GM21619 (cell line): ENCODE measurements around the gene ZC3H13.
"Not testable (repeated sequence)": the region's sequence is repeated elsewhere in the genome, so short reads cannot be mapped to it uniquely, and the experiment has no call there.

Experiments
- ATAC-seq: cut with Tn5 transposase; IDR thresholded peaks from one replicate; pipeline ENCODE4 v1.9.1; 2021; ENCODE audit not compliant: unreplicated experiment

Gene ZC3H13

GRCh38 chr13:46015366-46015765, 37.2 kb downstream of the ZC3H13 start:
- ATAC-seq: no peak

- no peak for ATAC-seq
Observed at GRCh38 chr13:46012404-46012803, 40.1 kb downstream of the ZC3H13 start.

- ATAC-seq: no peak
Observed at GRCh38 chr13:46010148-46010547, 42.4 kb downstream of the ZC3H13 start.

DNA sequence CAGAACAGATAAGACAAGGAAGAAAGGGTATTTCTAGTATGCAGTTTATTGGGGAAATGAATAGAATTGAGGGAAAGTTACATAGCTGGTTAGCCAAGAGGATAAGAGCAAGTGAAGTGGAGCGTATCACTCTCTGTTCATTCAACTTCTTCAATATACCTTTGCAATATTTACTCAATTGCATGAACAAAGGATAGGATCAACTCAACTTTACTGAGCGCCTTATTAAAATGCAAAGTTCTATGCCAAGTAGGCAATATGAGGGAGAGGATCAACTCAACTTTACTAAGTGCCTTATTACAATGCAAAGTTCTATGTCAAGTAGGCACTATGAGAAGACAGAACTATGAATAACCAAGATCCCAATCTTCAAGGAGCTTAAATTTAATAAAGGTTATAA, 43.9 kb downstream of the ZC3H13 start:
- ATAC-seq: no peak

DNA sequence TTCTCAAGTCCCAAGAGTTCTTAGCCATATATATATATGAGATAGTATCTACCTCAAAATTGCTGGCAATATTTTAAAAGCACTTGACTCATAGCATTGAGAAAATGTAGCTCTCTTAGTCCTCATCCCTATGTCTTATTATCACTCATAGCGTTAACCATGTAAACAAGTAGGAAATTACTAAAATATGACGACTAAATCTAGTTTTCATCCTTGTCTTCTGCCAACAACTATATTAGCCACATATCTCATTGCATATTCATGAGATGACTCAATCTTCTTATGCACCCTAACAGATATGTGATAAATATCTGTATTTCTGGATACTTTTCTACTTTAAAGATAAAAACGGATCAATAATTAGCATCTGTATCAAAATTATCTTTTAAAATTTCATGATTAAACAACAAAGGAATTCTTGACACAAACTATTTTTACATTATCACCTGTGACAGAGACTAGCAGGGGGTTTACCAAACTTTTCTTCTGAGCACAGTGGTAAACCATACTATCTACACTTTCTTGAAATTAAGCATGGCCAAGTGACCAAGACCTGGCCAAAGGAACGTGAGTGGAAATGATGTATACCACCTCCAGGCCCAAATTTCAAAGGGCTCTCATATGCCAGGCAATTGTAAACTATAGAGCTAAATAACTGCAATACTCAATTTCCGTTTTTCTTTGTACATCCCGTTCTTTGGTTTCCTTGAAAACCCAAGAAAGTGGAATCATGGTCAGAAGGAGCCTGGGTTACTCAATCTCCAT, 45.7 kb downstream of the ZC3H13 start:
- ATAC-seq: no peak

DNA sequence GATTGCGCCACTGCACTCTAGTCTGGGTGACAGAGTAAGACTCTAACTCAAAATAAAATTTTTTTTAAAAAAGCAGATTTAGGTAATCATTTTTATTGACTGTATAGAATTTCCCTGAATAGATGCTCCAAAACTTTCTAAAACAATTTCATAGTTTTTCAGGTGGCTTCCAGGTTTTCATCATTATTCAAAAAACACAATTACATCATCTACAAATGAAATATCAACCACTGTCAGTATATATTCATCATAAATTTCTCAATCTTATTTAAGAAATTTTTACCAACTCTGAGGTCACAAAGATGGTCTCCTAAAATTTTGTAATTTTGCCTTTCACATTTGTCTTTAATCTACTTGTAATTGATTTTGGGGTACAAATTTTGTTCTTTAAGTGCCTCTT, 48.1 kb downstream of the ZC3H13 start:
- no peak for ATAC-seq

- ATAC-seq: no peak
Observed at GRCh38 chr13:45996631-45997030, 55.9 kb downstream of the ZC3H13 start.

DNA sequence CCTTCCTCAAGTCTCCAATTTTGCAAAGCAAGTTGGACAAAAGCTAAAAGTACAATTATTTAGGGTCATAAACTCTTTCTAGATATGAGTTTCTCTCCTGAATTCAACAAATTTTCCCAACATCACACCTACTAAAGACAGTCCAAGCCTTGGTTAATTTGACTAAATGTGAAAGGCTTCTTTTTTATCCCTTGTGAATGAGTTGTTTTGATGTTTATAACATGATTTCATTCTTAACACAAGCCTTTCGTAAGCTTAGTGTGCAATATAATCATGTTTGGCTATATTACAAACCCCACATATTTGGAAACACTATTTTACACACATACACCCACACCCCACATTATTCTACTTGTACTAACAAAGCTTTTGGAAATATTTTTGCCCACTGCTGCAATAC, 57.3 kb downstream of the ZC3H13 start:
- ATAC-seq: no peak

DNA sequence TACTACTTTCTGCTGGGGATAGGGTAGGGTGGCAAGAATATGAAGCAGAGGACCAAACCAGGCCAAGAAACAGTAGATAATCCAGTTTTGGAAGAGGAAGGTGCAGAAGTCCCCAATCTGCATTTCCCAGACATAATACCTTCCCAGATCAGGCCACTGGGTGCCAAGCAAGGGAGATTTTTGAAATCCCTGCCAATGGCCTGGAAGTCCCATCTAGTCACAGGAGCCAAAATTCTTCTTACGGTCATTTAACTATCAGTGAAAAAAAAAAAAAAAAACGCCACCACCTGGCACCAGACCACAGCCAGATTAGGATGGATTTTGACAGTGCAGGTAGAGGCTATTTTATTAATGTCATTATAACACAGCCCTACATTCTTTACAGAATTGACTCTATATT, 57.8 kb downstream of the ZC3H13 start:
- no peak for ATAC-seq

- no peak for ATAC-seq
Observed at GRCh38 chr13:45989607-45990006, 62.9 kb downstream of the ZC3H13 start.

GRCh38 chr13:45981127-45981526, 71.4 kb downstream of the ZC3H13 start:
- ATAC-seq: not testable (repeated sequence)

DNA sequence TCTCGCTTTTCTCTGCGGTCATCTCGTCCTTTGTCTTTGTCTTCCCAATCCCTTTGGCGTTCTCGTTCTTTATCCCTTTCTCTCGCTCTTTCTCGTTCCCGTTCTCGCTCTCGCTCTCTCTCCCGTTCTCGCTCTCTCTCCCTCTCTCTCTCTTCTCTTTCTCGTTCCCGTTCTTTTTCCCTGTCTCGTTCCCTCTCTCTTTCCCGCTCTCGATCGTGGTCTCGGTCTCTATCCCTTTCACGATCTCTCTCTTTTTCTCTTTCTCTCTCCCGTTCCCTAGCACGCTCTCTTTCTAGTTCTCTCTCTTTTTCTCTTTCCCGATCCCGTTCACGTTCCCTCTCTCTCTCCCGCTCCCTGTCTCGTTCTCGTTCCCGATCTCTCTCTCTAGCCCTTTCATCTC, 77.2 kb downstream of the ZC3H13 start:
- no peak for ATAC-seq

GRCh38 chr13:45974500-45974899, 78.0 kb downstream of the ZC3H13 start:
- no peak for ATAC-seq

- no peak for ATAC-seq
Observed at GRCh38 chr13:45967589-45967988, 85.0 kb downstream of the ZC3H13 start.

DNA sequence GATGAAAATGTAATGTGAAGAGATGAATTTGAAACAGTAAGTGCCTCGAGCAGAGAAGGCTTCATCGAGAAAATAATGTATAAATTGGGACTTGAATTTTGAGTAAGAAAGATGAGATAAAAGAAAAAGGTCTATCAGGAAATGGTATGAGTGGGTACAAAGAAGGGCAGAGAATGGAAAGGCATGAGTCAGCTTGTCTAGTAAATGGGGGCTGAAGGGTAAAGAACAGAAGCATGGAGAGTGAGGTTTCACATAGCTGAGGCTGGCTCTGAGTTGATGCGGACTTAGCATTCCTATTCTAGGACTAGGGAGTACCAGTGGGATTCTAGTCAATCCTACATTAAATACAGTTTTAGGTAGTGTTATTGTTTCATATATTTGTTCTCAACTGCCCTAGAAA, 85.8 kb downstream of the ZC3H13 start:
- no peak for ATAC-seq

- no peak for ATAC-seq
Observed at GRCh38 chr13:45961468-45961867, 91.1 kb downstream of the ZC3H13 start.

DNA sequence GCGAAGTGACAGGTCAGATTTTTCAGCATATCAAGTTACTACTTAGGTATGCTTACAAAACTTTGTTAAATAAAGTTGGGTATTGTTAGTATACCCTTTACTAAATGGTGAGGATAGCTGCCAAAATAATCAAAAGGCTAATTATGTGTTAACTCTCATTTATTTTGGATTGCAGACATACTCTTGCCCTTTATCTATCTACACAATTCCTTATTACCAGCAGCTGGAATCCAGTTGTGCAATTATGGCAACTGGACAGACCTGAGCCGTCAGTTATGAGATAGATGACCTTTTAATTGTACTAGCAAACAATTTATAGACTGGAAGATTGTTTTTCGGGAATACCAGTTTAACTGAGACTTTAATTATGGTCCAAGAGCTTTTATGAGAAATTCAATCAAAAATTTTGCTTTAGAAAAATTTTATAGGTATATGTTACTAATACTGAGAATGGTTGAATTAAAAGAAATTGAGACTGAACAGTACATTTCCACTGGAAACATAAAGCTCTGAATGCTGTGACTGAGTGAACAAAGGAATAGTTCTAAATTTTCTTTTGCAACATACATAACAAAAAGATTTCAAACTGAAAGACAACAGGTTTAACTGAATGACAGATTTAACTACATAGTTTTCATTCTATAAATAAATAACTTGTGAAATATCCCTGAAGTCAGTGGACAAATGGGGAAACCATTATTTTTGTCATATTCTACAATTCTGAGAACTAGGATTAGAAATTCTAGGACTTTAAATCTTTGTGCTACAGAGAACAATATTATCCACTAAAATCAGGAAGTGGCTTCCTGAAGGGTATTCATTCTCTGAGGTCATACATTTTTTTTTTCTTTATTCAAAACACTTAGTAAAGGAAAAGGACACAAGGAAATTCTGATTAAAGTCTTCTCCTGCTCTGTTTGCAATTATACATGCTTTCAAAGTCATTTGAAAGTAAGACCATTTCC, 97.4 kb downstream of the ZC3H13 start:
- no peak for ATAC-seq

- no peak for ATAC-seq
Observed at GRCh38 chr13:45953082-45953481, 99.5 kb downstream of the ZC3H13 start.

DNA sequence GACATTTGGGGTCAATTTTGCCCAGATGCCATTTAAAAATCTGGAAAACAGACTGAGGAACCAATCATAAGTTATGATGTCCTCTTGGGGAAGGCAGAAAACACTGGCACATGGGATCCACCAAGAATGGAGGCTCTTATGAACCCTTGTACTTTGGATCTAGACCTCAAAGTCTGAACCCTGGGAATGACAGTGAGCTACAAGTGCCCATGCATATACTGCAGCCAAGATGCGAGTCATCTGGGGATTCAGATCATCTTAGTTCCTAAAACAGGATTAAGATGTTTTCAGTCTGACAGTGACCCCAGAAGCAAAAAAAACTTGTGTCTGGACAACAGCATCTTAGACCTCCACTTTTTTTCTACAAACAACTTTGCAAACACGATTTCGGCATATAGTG, 100.8 kb downstream of the ZC3H13 start:
- ATAC-seq: no peak

DNA sequence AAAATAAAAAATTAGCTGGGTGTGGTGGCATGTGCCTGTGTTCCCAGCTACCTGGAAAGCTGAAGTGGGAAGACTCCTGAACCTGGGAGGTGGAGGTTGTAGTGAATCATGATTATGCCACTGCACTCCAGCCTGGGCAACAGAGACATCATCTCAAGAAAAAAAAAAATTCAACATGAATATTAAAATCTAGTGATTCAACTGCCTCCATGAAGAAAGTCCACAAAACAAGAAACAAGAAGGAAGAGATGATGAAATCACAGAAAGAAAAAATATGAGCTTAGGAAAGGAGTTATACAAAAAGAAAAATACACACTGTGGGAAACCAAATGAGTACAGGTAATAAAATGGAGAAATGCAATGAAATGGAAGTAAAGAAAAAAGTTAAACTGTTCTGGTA, 101.4 kb downstream of the ZC3H13 start:
- no peak for ATAC-seq

DNA sequence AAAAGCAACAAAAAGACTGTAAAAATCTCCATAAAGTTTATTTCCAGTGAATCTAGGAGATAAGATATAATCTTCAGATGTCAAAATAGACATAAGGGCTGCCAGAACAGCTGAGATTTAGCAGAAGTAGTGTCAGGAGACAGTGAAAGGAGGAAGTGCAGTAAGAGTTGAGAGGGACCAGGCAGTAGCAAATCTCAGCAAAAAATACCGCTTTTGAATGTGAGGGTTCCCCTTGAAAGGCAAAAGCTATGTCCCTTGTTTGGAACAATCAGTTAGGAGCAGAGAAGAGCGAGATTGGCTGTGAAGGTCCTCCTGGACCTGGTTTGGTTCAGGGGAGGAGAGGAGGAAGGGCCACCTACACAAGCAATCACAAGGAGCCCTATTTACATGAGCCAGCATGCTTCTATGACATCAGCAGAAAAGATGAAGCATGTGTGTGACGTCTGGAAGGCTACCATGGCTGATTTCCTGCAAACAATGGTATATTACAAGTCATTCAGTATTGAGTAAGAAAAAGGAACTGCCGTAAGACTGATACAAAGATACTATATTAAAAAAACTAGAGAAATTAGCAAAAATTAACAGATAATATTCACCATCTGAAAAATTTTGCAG, 102.1 kb downstream of the ZC3H13 start:
- no peak for ATAC-seq

DNA sequence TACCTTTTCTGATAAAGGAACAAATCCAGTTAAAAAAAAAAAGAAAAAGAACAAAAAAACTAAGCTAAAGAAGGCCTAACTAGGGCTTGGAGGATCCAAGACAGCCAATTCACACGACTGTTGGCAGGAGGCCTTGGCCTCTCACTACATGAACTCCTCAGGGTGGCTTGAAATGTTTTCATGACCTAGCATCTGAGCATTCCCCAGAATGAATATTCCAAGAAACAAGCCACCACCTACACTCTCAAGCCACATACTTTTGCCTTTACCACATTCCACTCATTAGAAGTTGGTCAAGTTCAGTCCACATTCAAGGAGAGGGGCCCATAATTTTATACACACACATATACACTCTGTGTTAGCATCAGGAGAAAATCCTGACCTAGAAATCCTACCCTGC, 103.4 kb downstream of the ZC3H13 start:
- no peak for ATAC-seq
